ENCODE results near the gene RIPOR3.
A peak's percentile ranks its signal among the peaks of the same experiment; 100 is the strongest.

The RIPOR3 gene

GRCh38 chr20:50543326-50543725 lies 148.0 kb downstream of the RIPOR3 start:
- DNase-seq = no peak

DNA sequence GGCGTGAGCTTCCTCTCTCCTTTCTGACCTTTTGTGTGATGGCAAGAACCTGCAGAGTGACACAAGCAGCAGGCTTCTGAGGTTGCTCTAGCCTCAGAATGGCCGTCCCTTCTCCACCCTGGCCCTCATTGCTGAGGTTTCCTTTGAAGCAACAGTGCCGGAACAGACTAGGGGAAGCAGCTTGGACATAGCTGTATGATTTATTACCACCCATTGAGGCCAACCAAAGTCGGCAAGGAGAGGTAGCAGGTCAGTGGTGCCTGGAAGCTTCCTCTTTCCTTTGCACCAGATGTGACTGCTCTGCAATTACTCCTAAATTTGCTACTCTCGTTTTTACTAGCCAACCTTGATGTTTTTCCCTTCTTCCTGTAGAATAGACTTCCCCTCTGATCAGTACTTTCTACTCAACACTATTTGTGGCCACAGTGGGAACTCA lies 149.7 kb downstream of the RIPOR3 start:
- peak; percentile 96 for DNase-seq

DNA sequence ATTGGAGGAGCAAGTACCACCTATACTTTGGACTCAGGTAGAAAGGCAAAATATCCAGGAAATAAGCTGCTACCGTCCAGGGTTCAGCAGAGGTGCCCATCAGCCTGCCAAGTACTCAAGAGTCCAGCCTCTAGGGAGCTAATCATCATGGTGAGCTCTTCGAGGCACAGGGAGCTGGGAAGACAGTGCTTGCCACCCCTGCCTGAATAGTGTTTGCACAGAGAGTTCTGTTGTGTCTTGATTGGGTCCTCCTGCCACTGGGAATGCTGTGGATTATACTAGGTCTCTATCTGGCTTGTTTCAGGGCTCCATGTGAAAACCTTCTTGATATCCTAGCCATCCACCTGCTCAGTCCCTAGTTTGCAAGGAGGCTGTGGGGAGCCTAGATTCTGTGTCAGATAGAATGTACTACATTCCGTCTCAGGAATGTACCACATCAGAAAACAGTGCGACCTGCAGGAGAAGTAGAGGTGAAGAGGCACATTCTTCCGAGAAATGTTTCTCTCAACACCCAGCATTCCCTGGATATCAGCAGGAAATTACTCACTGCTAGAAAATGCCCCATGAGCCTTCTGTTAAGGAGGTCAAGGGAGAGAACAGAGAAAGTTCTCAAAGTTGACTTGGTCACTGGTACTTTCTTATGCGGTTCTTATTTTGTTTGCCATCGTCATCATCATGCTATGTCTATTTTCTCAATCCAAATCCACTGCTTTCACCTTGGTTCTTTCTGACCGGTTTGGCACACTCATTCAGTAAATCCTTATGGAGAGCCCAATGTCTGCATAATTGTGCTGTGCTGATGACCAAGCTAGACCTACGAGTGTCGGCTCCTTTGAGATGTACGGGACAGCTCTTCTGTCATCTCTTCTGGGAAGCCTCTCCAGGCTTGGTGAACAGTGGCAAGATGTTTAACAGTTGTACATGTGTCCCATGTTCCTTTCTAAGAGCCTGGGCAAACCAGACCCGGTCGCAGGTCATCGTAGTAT lies 150.4 kb downstream of the RIPOR3 start:
- DNase-seq = no peak

- DNase-seq = peak; percentile 41
These were observed 151.5 kb downstream of the RIPOR3 start for GRCh38 chr20:50539798-50540197.

GRCh38 chr20:50538276-50538675 lies 153.1 kb downstream of the RIPOR3 start:
- peak; percentile 18 for DNase-seq

GRCh38 chr20:50537546-50538201 lies 153.7 kb downstream of the RIPOR3 start:
- DNase-seq = no peak

DNA sequence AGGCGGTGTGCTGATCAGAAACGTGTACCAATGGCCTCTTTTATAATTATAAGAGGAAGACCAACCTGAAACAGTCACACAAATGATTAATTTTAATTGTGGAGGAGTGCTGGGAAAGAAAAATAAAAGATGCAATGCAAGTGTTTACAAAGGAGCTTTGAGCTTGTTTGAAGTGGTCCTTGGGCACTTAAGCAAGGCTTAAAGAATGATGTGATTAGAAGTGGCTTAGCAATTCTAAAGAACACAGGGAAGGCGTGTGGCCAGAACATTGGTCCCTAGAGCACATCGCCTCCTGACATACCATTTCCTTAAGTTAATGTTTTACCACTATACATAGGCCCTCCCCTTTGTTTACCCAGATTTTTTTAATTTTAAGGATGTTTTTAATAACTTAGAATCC lies 155.0 kb downstream of the RIPOR3 start:
- no peak for DNase-seq
